Neural cell (in vitro differentiated cells): Measurements from ENCODE around the gene HIVEP3. TPM values are rescaled to one million over a fixed set of nuclear protein-coding genes. Genes with fewer than 3 reads are reported as not detected.

Experiments used
- H2AFZ ChIP-seq: fragments of 200-600, 300-800 bp; sonication (generic), shearing (Covaris generic); 2 replicates; pipeline ENCODE4 v1.6.0; 2014; ENCODE audit warnings: low read depth, mild to moderate bottlenecking, antibody characterized with exemption, low read length, moderate library complexity
- H3F3A ChIP-seq: fragments of 200-600 bp; shearing (Covaris generic); 2 replicates; pipeline ENCODE4 v1.6.1; 2016; ENCODE audit warnings: mild to moderate bottlenecking, moderate library complexity, mixed read lengths, antibody characterized with exemption, low read length; ENCODE audit not compliant: insufficient read depth, poor library complexity, severe bottlenecking
- H3K27ac ChIP-seq: fragments of 200-600, 300-800 bp; sonication (generic), shearing (Covaris generic); 2 replicates; pipeline ENCODE4 v1.5.1; 2014; ENCODE audit warnings: mild to moderate bottlenecking, low read length, moderate library complexity
- H3K27me3 ChIP-seq: fragments of 300-800, 200-600 bp; sonication (generic), shearing (Covaris generic); 2 replicates; pipeline ENCODE4 v1.6.0; 2014; ENCODE audit warnings: mild to moderate bottlenecking, low read depth, low read length, moderate library complexity; ENCODE audit not compliant: insufficient read depth
- H3K36me3 ChIP-seq: fragments of 300-800, 200-600 bp; sonication (generic), shearing (Covaris generic); 2 replicates; pipeline ENCODE4 v1.5.1; 2014; ENCODE audit warnings: mild to moderate bottlenecking, antibody characterized with exemption, low read length, moderate library complexity; ENCODE audit not compliant: insufficient read depth
- H3K4me2 ChIP-seq: fragments of 300-800, 200-600 bp; sonication (generic), shearing (Covaris generic); 2 replicates; pipeline ENCODE4 v1.6.0; 2014; ENCODE audit warnings: mild to moderate bottlenecking, low read length
- H3K4me3 ChIP-seq: fragments of 300-800, 200-600 bp; sonication (generic), shearing (Covaris generic); 2 replicates; pipeline ENCODE4 v1.5.1; 2014; ENCODE audit warnings: mild to moderate bottlenecking, low read length, moderate library complexity
- H3K79me2 ChIP-seq: fragments of 200-600 bp; shearing (Covaris generic); replicated peaks from 2 replicates; pipeline ENCODE4 v1.6.0; 2014; ENCODE audit warnings: mild to moderate bottlenecking, low read length, moderate library complexity; ENCODE audit not compliant: insufficient read depth
- H3K9ac ChIP-seq: fragments of 300-800, 200-600 bp; sonication (generic), shearing (Covaris generic); 2 replicates; pipeline ENCODE4 v1.6.1; 2016; ENCODE audit warnings: mild to moderate bottlenecking, low read length, mixed read lengths
- H3K9me2 ChIP-seq: fragments of 200-600 bp; shearing (Covaris generic); 2 replicates; pipeline ENCODE4 v1.6.1; 2016; ENCODE audit warnings: mild to moderate bottlenecking, low read length, mixed read lengths; ENCODE audit not compliant: insufficient read depth
- H3K9me3 ChIP-seq: fragments of 200-600, 300-800 bp; sonication (generic), shearing (Covaris generic); 2 replicates; pipeline ENCODE4 v1.6.1; 2016; ENCODE audit warnings: mild to moderate bottlenecking, mixed run types, low read length, moderate library complexity, mixed read lengths
- H4K20me1 ChIP-seq: fragments of 200-600 bp; shearing (Covaris generic); 2 replicates; pipeline ENCODE4 v1.6.1; 2016; ENCODE audit warnings: mild to moderate bottlenecking, mixed run types; ENCODE audit not compliant: insufficient read depth
- CTCF ChIP-seq: fragments of 450-650 bp; IDR thresholded peaks from 2 replicates; pipeline ENCODE4 v1.5.1; 2014; ENCODE audit warnings: antibody characterized with exemption, mild to moderate bottlenecking, moderate library complexity; ENCODE audit not compliant: poor library complexity, severe bottlenecking
- EP300 ChIP-seq: fragments of 450-650 bp; conservative IDR thresholded peaks from 2 replicates; pipeline ENCODE4 v1.6.1; 2014; ENCODE audit warnings: antibody characterized with exemption, mild to moderate bottlenecking, moderate library complexity; ENCODE audit not compliant: poor library complexity, severe bottlenecking
- EZH2 ChIP-seq: fragments of 200-600, 300-800 bp; shearing (Covaris generic), sonication (generic); IDR thresholded peaks from 2 replicates; pipeline ENCODE4 v1.6.1; 2014; ENCODE audit warnings: antibody characterized with exemption, low read length, borderline replicate concordance, mild to moderate bottlenecking; ENCODE audit not compliant: insufficient read depth, poor library complexity, severe bottlenecking
- MXI1 ChIP-seq: fragments of 450-650 bp; conservative IDR thresholded peaks from 2 replicates; pipeline ENCODE4 v1.6.1; 2014; ENCODE audit warnings: antibody characterized with exemption, mild to moderate bottlenecking; ENCODE audit not compliant: poor library complexity, severe bottlenecking
- POLR2AphosphoS5 ChIP-seq: IDR thresholded peaks from 2 replicates; pipeline ENCODE4 v1.6.1; 2012
- RAD21 ChIP-seq: fragments of 450-650 bp; conservative IDR thresholded peaks from 2 replicates; pipeline ENCODE4 v1.6.1; 2014; ENCODE audit warnings: antibody characterized with exemption, mild to moderate bottlenecking, moderate library complexity
- REST ChIP-seq: IDR thresholded peaks from 2 replicates; pipeline ENCODE4 v1.6.1; 2012; ENCODE audit warnings: borderline replicate concordance
- SMC3 ChIP-seq: fragments of 450-650 bp; conservative IDR thresholded peaks from 2 replicates; pipeline ENCODE4 v1.6.1; 2014; ENCODE audit warnings: antibody characterized with exemption, mild to moderate bottlenecking, moderate library complexity; ENCODE audit not compliant: poor library complexity
- TAF1 ChIP-seq: IDR thresholded peaks from 2 replicates; pipeline ENCODE4 v1.6.1; 2012; ENCODE audit warnings: low read depth
- polyA plus RNA-seq: library from polyadenylated mRNA; depleted of rRNA; stranded (reverse); fragments of >200 nt; gene quantifications from 2 replicates; pipeline ENCODE4 v1.2.3, GENCODE V29; 2014

HIVEP3 gene
- polyA plus RNA-seq, 1 donor from 2014 or later, result 2.6 TPM

- Histone ChIP-seq H2AFZ (no peak overlapping the region), H3K9ac (no peak overlapping the region), H3K27me3 (no peaks in the 10 kb centered on the region), H3K27ac (no peak overlapping the region), H3K9me2 (no peaks in the 10 kb centered on the region), H3K9me3 (no peaks in the 10 kb centered on the region), H3K79me2 (no peaks in the 10 kb centered on the region), H3F3A (no peaks in the 10 kb centered on the region), H3K4me3 (no peak overlapping the region), H3K36me3 (no peaks in the 10 kb centered on the region), H4K20me1 (no peaks in the 10 kb centered on the region), H3K4me2 (no peak overlapping the region)
- no peak for TF ChIP-seq EP300
- no peak for TF ChIP-seq REST
- no peak for TF ChIP-seq TAF1
- TF ChIP-seq EZH2, result no peak
- TF ChIP-seq RAD21, result no peak
- no peak for TF ChIP-seq SMC3
- no peak for TF ChIP-seq POLR2AphosphoS5
- TF ChIP-seq MXI1, result no peak
- no peak for TF ChIP-seq CTCF
Measured at GRCh38 chr1:41462680-41463004, 456.1 kb downstream of the HIVEP3 start.

- Histone ChIP-seq H3F3A (no peaks in the 10 kb centered on the region), H4K20me1 (no peaks in the 10 kb centered on the region), H3K4me2 (no peak overlapping the region), H3K79me2 (no peaks in the 10 kb centered on the region), H3K4me3 (no peak overlapping the region), H3K9ac (no peak overlapping the region), H3K9me2 (no peaks in the 10 kb centered on the region), H3K9me3 (no peaks in the 10 kb centered on the region), H3K27ac (no peak overlapping the region), H3K27me3 (no peaks in the 10 kb centered on the region), H3K36me3 (no peaks in the 10 kb centered on the region), H2AFZ (no peak overlapping the region)
- TF ChIP-seq EZH2 (no peak), RAD21 (no peak), MXI1 (no peak), POLR2AphosphoS5 (no peak), TAF1 (no peak), EP300 (no peak), SMC3 (no peak), CTCF (no peak), REST (no peak)
Measured at GRCh38 chr1:41461790-41462679, 456.7 kb downstream of the HIVEP3 start.
